Left lobe of liver (tissue), 2 donors: Measurements from ENCODE around the gene MIER3. TPM values are rescaled to one million over a fixed set of nuclear protein-coding genes. Genes with fewer than 3 reads are reported as not detected.

Experiments
- ATAC-seq: fragments of 200-7000 bp; cut with Tn5 transposase; one replicate; pipeline ENCODE4 v1.9.1; 2020; ENCODE audit warnings: mild to moderate bottlenecking, moderate library complexity
- DNase-seq: peaks from one replicate; pipeline ENCODE4 v3.0.0-alpha.2; 2020; ENCODE audit warnings: low spot score
- total RNA-seq: library from RNA; stranded (reverse); gene quantifications from one replicate; pipeline ENCODE4 v1.2.1, GENCODE V29; 2021
- donor health status: DM: no; HTN: no; CAD: no; lungs with moderate emphysema.
- donor health status: DM: no; HTN: yes; CAD: no.

The MIER3 gene
- total RNA-seq, 1 donor from 2014 or later: 8.9 TPM

DNA sequence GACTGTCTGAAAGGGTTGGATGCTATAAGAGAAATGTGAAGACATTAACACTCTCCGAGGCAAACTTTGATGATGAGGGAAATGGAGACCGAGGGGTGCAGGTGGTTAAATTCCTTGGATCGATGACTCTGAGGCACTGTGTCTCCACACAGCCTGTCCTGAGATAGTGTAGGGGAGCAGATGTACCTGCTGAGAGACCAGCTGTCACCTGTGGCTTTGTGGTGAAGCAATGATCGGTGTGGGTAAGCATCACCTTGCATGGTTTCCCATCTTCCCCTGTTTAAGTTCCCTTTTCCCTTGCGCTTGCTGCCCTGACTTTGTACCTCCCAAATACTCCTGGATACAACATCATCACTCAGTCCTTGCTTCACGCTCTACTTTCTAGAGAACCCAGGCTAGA lies 9.8 kb upstream of the MIER3 start:
- ATAC-seq (no peak), DNase-seq (no peak)

DNA sequence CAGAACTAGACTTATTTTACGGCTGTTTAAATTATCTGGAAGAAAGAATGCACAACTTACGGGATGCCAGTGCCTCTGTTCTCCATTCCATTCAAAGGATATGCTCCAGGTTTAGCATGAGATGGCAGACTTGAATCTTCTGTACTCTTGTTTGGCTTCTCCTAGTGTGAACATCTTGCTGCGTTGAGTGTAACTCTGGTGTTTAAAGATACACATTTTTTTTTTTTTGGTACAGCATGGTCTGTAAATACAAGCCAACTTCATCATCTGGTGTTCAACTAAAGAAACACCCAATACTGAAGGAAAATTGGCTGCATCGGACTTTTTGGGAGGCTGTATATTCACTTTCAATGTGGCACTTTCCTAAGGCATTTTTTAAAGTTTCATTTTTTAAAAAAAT lies 7.4 kb upstream of the MIER3 start:
- DNase-seq (no peak), ATAC-seq (no peak)

DNA sequence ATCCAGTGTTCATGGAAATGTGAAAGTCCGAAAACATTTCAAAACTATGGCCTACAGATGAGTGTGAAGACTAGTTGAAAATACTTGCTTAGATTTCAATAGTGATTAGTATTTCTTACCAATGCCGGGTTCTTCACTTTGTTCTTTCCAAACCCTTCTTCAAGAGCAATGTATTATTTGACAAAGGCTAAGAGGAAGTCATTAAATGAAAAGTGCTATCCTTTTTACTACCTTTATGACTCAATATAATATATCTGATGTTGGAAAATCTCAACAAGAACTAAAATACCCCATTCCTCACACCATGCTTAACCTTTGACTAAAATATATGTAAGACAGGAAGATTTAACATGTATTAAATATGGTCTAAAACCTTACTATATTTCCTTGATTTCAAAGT lies 6.7 kb upstream of the MIER3 start:
- ATAC-seq (no peak), DNase-seq (no peak)

DNA sequence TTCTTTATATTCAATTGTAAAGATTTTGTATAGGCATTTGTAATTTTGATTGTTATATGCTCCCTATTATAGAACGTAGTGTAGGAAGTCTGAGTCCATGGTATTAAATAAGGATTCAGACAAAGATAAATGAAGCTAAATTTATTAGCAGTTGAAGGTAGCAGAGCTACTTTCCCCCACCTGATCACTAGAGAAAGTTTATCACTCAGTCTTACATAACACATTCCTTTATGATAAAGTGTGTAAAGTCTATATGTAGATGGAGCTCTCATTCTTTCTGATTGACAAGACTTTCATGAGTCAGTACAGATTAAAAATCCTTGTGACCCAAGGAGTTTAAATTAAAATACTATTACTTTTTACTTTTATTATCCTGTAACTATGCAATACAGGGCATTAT lies 2.3 kb upstream of the MIER3 start:
- no peak for ATAC-seq
- no peak for DNase-seq

DNA sequence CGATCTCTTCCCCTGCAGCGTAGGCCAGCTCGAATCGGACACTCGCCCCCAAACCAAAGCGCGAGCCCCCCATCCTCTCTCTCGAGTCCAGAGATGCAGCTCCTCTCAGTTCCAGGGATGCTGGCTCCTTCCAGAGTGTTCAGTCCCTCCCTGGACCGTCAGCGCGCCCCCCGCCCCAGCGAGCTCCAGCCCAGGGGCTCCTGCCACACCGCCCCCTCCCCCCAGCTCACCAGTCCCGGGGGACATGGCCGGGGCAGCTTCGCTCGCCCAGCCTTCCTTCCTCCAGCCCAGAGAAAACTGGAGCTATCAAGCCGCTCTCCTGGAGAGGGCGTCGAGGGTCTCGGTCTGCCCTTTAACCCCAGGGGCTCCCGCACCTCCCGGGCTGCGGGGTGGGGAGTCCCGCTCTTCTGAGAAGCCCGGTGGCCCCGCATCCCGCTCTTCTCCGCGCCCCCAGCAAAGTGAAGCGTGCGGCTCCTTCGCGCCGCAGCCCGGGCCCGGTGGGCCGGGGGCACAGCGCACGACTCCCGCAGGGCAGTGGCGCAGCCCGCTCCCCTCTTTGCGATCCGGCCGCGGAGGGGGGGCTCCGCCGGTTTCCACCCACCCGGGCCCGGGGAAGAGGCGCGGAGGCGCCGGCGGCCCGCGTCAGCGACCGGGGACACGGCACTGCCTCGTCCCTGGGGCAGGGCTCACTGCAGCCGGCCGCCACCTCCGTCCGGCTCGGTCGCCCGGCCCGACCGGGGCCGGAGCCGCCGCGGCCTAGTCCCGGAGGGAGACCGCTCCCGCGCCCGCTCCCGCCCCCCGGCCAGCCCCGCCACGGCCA lies 587 bp downstream of the MIER3 start:
- ATAC-seq: peak; percentile 72
- peak; percentile 48 for DNase-seq

DNA sequence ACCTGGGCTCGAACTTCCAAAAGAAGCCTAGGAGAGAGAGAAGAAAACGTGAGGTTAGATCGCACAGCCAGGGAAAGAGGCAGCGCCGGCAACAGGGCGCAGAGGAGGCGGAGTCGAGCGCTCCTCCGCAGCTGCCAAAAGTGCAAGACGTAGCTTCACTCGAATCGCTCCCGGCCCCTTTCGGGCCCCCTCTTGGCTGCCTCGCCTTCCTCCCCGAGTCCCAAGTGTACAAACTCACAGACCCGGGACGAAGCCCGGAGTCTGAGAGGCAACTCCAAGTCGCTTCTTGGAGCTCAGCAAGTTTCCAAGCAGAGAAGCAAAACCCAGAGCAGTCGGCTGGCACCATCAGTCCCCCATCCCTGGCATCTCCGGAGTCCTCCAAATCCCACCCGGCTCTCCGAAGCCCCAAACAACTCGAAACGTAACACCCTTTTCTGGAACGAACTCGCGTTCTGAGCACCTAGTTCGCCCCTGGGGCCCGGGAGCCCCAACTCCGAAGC lies 1.2 kb downstream of the MIER3 start:
- DNase-seq (peak; percentile 59), ATAC-seq (peak; percentile 70)

DNA sequence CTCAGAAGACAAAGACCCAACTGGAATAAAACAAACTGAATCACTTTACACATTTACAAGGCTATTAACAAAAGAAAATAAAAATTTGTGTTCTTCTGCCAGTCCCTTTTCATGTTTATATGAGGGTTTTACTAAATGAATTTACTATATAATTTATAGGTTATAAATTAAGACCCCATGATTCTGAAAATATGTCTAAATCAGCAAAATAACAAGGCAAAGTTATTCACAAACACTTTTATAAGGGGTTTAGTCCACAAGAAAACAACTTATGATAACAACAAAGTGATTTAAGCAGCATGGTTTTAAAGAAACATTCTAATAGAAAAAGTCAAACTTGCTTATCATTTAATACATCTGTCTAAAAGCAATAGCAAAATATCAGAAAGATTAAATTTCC lies 4.9 kb downstream of the MIER3 start:
- ATAC-seq: no peak
- DNase-seq: no peak

DNA sequence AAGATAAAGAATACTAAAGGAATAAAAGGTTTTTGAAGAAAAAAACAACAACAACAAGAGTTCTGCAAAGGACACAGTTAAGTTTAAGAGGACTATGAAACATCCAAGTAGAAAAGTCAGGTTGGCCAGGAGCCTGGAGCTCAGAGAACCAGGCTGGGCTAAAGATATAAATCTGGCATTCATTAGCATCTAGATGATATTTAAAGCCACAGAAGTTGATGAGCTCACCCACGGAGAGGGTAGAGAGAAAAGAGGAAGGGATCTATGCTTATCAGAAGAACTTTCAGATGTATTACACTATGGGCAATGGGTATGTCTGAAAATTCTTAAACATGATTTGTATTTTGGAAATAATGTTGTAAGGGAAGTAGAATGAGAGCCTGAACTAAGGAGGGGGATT lies 9.9 kb downstream of the MIER3 start:
- DNase-seq (no peak), ATAC-seq (no peak)

DNA sequence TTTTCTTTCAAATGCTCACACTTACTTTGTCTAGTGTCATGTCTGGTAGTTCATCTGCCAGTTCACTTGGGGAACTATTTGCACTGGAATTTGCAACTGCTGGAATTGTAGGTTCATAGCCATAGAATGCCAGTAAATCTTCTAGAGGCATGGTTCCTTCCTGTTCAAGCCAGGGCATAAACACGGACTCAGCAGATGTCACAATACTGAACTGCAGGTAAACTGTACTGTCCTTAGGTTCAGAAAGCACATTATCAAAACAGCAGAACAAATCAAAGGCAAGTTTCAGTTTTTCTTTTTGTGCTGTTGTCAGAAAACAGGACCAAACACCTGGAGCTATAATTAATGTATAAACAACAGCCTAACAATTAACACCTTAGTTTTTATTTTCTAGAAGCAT lies 13.1 kb downstream of the MIER3 start:
- DNase-seq: no peak
- ATAC-seq: peak; percentile 96

DNA sequence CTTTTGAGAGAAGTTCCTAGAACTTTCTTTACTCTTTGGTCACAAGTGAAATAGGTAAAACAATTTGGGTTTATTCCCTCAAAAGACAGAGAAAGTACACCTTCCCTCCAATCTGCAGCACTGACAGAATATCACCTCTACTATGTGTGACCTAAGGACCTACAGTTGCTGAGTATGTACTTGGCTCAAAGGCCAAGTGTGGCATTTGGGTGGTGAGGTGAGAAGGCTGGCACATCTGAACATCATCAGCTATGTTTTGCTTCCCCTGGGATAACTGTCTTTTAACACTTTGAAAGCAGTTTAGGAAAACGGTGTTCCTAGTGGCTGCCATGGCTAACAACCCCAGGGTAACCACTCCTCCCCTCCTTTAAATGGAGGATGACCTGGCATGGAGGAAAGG lies 17.6 kb downstream of the MIER3 start:
- ATAC-seq: no peak
- DNase-seq: no peak

DNA sequence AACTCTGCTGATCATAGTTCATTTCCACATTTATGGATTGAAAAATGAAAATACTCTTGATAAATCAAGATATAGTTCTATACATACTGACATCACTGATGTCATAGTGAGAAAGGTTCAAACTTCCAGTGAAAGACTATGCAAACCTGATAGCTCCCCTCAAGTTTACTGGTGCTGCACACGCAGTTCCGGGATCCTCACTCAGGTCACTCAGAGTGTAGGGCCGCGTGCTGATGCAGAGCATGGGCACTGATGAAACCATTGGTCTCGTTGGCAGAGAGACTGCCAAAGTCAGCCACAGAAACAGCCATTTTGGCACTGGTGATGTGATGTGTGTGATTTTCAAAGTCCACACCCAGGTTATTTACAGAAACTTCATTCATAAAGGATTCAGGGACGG lies 29.0 kb downstream of the MIER3 start:
- DNase-seq (no peak), ATAC-seq (no peak)

DNA sequence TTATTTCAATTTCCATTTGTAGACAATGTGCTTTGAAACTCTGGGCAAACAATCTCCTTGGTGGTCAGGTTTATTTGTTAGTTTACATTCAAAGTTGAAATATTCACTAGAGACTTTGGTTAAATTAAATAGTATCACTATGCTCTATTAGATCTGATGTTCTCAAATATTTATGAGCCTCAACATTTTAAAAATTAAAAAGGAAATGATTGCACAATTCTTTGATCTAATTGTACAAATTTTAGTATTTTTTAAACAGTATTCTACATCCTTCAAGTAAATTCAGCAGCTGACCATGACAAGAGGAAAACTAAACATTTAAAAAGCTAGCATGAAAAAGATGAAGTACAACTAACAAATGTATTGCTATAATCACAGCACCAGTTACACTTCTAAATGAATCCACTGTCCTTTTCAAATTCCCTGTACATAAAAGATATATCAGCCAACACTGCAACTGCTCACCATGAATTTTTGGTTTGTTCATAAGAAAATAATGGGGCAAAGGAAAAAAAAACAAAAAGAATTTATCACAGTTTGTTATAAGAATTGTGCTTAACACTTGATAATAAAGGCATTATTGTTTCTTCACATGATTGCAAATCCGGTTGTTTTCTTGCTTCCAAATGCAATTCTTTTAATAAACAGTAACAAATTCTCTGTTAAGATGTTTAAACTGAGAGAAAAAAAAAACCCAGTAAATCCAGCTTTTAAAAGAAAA lies 31.8 kb downstream of the MIER3 start:
- DNase-seq (no peak), ATAC-seq (no peak)

DNA sequence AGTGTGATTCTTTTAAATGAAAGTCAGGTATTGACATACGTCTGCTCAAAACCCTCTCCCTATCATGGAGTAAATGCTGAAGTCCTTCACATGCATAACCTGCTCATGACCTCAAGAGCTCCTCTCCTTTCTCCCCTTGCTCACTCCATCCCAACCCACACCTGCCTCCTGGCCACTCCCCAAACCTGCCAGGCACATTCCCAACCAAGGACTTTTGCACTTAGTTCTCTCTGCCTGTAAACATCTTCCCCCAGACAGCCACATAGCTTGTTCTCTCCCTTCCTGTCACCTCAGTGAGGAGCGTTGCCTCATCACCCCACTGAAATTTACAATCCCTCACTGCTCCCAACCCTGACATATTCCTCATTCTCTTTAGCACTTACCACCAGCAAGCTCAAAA lies 33.9 kb downstream of the MIER3 start:
- peak; percentile 77 for ATAC-seq
- peak; percentile 65 for DNase-seq

DNA sequence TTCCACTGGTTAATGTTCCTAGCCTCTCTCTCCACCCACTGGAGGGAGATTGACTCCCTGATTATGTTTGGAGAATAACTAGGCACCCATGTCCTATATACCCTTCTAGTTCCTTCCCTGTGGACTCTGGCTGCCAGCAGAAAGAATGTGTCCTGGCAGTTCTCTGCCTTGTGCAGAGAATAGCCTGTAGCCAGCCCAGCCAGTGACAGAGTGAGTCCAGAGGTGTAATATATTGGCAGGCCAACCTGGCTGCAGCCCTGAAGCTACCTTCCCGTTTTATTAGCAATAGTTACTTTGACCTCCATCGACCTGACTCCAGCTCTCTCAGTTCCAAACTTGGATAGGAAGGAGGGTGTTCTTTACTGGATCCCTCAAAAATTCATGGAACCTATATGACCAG lies 34.4 kb downstream of the MIER3 start:
- ATAC-seq (peak; percentile 98), DNase-seq (peak; percentile 90)

DNA sequence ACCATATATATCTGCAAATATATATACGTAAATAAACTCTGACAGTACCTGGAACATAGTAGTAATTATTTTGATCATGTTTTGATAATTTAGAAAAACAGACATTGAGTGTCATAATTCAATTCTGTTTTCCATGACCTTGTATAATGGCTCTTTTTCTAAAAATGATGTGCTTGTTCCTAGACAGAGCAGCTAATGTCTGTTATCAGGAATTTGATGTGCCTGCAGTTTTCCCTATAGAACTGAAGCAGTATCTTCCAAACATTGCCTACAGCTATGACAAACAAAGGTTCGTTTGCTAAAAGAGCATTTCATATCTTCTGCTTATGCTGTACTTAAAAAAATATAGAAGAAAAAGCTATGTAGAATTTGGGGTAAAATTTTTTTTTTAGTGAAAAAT lies 37.2 kb downstream of the MIER3 start:
- ATAC-seq: no peak
- DNase-seq: no peak

DNA sequence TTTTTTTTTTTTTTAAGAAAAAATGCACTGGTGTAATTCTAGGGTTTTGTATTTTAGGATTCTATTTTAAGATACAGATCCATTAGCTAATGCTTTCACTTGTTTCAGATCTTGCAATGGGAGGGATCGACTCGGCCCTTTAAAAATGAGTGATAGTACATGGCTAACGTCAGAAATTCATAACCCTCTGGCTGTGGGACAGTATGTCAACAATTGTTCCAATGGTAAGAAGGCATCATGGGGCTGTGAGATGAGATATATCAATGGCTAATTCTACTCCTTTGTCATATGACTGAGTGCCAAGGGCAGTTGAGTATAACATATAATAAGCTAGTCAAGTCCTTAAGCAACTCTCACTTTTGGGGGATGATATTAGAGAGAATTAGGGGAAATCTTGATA lies 38.2 kb downstream of the MIER3 start:
- no peak for ATAC-seq
- DNase-seq: no peak

DNA sequence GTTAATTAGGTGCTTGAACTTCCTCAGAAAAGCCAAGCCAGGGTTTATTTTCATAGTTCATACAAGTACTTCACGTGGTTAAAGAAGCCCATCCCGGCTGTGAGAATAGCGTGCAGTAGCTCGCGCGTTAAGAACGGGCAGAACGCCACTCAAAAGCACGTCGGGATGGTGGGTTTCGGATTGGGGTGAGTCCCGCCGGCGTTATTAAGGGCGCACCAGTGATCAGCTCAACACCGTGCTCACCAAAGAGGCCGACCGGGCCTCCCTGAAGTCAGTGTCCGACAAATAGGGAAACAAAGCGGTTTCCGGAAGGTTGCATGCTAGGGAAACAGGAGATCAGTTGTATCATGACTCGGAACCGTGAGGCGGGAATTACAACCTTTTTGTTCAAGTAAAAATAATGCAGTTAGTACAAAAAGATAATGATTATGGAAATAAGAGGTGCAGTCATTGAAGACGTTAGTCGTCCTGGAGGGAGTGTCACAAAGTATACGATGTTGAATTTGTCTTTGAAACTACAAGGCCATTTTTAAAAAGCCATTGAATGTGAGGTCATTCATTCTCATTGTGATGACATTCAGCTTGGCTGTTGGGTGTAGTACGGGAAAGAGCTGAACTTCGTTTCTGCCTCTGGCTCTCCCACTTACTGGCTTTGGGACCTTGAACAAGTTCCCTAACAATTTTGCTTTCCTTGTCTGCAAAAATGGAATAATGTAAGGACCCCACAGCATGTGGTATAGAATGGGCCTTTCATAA lies 41.5 kb downstream of the MIER3 start:
- DNase-seq (peak; percentile 63), ATAC-seq (peak; percentile 21)

DNA sequence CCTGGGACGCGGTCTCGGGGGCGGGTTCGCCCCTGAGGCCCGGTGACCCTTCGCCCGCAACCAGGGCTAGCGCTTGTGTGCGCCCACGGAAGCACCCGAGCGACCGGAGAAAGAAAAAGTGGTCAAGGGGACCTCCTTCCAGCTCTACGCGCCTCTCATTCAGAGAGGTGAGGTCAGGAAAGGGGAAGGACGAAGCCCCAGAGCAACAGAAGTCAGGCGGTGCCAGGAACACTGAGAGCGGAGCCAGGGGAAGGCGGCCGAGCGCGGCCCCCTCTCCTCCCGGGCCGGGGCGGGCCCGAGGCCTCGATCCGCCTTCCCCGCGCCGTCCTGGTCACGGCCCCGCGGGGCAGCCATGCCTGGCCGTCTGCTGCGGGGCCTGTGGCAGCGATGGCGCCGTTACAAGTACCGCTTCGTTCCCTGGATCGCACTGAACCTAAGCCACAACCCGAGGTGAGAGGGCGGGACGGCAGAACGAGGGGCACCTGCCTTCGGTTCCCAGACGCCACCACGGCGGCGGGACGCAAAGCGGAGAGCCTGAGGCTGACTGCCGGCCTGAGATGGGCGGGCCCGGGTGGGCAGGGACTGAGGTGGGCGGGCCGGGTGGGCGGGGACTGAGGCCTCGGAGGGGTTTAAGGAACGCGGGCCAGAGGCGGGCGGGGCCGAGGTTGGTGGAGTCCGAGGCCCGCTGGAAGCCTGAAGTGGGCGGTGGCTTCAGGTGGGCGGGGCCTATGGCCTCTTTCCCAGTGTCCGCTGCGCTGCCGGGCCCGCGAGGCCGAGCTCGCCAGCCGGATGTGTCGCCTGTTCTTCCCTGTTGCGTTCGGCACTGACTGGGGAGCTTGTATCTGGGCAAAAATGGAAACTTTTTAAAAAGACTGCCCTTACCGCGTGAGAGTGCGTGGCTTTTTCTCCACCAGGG lies 42.4 kb downstream of the MIER3 start, which contains the start of gene SETD9:
SETD9 (plus strand) TSS at position 303 of the 916 bp plus-strand sequence; CDS start at position 353, 50 bp downstream.
- ATAC-seq (peak; percentile 90), DNase-seq (peak; percentile 98)

DNA sequence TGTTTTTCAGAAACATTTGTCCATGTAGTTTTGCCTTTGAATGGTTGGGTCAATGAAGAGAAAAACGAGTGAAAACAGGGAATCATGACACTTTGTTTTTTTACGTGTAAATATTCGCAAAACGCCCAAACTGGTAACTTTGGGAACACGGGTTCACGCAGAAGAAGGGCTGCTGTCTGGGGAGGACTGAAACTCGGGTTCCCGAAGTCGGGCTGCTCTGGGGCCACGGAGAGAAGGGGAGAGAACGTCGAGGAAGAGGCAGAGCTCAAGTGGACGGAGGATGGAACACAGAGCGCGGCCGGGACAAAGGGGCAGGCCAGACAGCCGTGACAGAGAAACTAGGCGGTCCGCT lies 43.0 kb downstream of the MIER3 start:
- ATAC-seq (peak; percentile 73), DNase-seq (no peak)

DNA sequence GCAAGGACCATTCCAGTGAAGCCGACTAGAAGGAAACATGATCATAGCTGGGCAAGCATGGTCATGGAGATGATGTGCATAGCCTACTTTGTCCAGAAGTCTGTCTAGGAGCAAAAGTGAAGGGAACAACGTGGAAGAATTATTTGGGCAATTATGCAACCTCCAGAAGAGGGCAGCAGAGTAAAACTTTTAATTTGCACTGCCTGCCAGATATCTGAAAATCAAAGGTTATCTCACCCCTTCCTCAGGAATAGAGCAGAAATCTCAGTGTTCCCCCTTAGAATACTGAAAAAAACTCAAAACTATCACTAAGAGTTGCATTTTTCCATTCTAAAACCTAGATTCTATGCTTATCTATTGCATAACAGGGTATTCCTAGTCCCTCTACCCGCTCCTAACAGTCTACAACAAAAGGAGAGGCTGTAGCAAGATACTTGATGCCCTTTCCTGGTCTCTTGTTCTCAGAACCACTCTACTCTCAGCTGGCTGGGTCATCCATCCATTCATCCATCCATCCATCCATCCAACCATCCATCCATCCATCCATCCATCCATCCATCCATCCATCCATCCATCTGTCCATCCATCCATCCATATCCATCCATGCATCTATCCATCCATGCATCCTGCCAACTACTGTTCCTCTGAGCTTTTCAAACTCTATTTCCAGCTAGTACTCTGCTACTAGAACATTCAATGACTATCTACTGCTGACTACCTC lies 50.9 kb downstream of the MIER3 start:
- no peak for DNase-seq
- peak; percentile 94 for ATAC-seq
